Vagina (tissue), 2 donors: ENCODE data around the gene SCN2A.

Experiments used
- CTCF ChIP-seq, 3 experiments: fragments of 450-650 bp in 2 of 3; fragments of 200-600 bp in 1 of 3; sonication (generic) in 1 of 3; IDR thresholded peaks; one replicate each; pipeline ENCODE4 v1.5.1; 2017 to 2019; ENCODE audit warnings: antibody characterized with exemption in 3 of 3, mild to moderate bottlenecking in 2 of 3, moderate library complexity in 2 of 3
- POLR2AphosphoS5 ChIP-seq, 2 donors: sonication (generic); formaldehyde crosslinking; IDR thresholded peaks; one replicate each; pipeline ENCODE4 v1.9.0; 2017; ENCODE audit warnings: antibody characterized with exemption in 2 of 2, mild to moderate bottlenecking in 2 of 2, low read depth in 1 of 2; ENCODE audit not compliant: insufficient read depth in 1 of 2

- TF ChIP-seq CTCF (IDR thresholded peaks at IDR 0.05) (no peak), POLR2AphosphoS5 (IDR thresholded peaks at IDR 0.05; ENCODE audit: insufficient read depth in 1 of 2, low read depth in 1 of 2) (no peak)
Observed at GRCh38 chr2:165406173-165406572, 167.0 kb downstream of the SCN2A start.
